ENCODE results near the gene COL6A6. TPM values are rescaled to one million over a fixed set of nuclear protein-coding genes. Genes with fewer than 3 reads are reported as not detected.

The COL6A6 gene
- total and polyA plus RNA-seq, 2 experiments from 2014 or later, result 0.15 to 1.1 TPM

GRCh38 chr3:130480736-130481135, 36.2 kb upstream of the COL6A6 start:
- Histone ChIP-seq H3K4me3 (no peak overlapping the region), H3K27ac (no peak overlapping the region), H3K9me3 (ENCODE audit: low read depth) (no peaks in the 10 kb centered on the region), H3K27me3 (peaks cover 4% of the 10 kb centered on the region), H3K36me3 (no peaks in the 10 kb centered on the region), H3K4me1 (ENCODE audit: low read depth) (no peaks in the 10 kb centered on the region)
- peak; percentile 41 to 82 for DNase-seq (ENCODE audit: low read depth in 1 of 2, low spot score in 1 of 2)
- TF ChIP-seq, protein P1, sequence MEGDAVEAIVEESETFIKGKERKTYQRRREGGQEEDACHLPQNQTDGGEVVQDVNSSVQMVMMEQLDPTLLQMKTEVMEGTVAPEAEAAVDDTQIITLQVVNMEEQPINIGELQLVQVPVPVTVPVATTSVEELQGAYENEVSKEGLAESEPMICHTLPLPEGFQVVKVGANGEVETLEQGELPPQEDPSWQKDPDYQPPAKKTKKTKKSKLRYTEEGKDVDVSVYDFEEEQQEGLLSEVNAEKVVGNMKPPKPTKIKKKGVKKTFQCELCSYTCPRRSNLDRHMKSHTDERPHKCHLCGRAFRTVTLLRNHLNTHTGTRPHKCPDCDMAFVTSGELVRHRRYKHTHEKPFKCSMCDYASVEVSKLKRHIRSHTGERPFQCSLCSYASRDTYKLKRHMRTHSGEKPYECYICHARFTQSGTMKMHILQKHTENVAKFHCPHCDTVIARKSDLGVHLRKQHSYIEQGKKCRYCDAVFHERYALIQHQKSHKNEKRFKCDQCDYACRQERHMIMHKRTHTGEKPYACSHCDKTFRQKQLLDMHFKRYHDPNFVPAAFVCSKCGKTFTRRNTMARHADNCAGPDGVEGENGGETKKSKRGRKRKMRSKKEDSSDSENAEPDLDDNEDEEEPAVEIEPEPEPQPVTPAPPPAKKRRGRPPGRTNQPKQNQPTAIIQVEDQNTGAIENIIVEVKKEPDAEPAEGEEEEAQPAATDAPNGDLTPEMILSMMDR (IDR thresholded peaks at IDR 0.05; ENCODE audit: low read depth, low read length), result peak; percentile 66

- Histone ChIP-seq H3K36me3 (no peaks in the 10 kb centered on the region), H3K9me3 (ENCODE audit: low read depth) (no peaks in the 10 kb centered on the region), H3K4me3 (no peak overlapping the region), H3K27me3 (peaks cover 17% of the 10 kb centered on the region), H3K4me1 (ENCODE audit: low read depth) (no peaks in the 10 kb centered on the region), H3K27ac (no peak overlapping the region)
- TF ChIP-seq, protein P1 (IDR thresholded peaks at IDR 0.05; ENCODE audit: low read depth, low read length), result no peak
- peak in 1 of 2 donors; percentile 22 for DNase-seq (ENCODE audit: low read depth in 1 of 2, low spot score in 1 of 2)
Observed at GRCh38 chr3:130488288-130488687, 28.7 kb upstream of the COL6A6 start.

GRCh38 chr3:130488769-130489450, 28.1 kb upstream of the COL6A6 start:
- H3K4me3 ChIP-seq, result no peak overlapping the region
- H3K27me3 ChIP-seq, result peaks cover 17% of the 10 kb centered on the region
- H3K9me3 ChIP-seq (ENCODE audit: low read depth), result no peaks in the 10 kb centered on the region
- H3K27ac ChIP-seq, result no peak overlapping the region
- H3K36me3 ChIP-seq, result no peaks in the 10 kb centered on the region
- TF ChIP-seq, protein P1 (IDR thresholded peaks at IDR 0.05; ENCODE audit: low read depth, low read length), result no peak
- DNase-seq (ENCODE audit: low read depth in 1 of 2, low spot score in 1 of 2), result no peak
- H3K4me1 ChIP-seq (ENCODE audit: low read depth), result no peaks in the 10 kb centered on the region

DNA sequence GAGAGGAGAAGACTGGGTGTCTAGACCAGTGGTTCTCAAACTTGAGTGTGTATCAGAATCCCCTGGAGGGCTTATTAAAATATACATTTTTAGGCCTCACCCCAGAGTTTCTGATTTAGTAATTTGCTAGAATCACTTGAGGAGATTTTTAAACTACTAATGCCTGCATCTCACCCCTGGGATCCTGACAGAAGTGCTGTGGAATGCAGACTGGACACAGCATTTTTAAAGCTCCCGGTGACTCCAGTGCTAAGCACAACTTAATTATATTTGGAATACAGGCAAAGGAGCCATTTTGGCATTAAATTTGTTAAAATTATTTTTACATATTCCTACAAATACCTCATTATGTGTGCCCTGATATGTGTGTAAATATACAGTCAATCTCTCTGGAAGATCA, 26.7 kb upstream of the COL6A6 start:
- TF ChIP-seq, protein P1 (IDR thresholded peaks at IDR 0.05; ENCODE audit: low read depth, low read length), result no peak
- H3K4me1 ChIP-seq (ENCODE audit: low read depth), result no peaks in the 10 kb centered on the region
- no peak overlapping the region for H3K4me3 ChIP-seq
- peaks cover 15% of the 10 kb centered on the region for H3K27me3 ChIP-seq
- H3K9me3 ChIP-seq (ENCODE audit: low read depth), result no peaks in the 10 kb centered on the region
- H3K27ac ChIP-seq, result no peak overlapping the region
- H3K36me3 ChIP-seq, result no peaks in the 10 kb centered on the region
- peak in 1 of 2 donors; percentile 19 for DNase-seq (ENCODE audit: low read depth in 1 of 2, low spot score in 1 of 2)

- Histone ChIP-seq H3K27me3 (peaks cover 13% of the 10 kb centered on the region), H3K27ac (no peak overlapping the region)
- no peak for DNase-seq (ENCODE audit: low read depth in 1 of 2, low spot score in 1 of 2)
Observed at GRCh38 chr3:130491431-130491830, 25.5 kb upstream of the COL6A6 start.

More at GRCh38 chr3:130491431-130491830, 25.5 kb upstream of the COL6A6 start:
- Histone ChIP-seq H3K4me1 (ENCODE audit: low read depth) (no peaks in the 10 kb centered on the region), H3K36me3 (no peaks in the 10 kb centered on the region), H3K4me3 (no peak overlapping the region), H3K9me3 (ENCODE audit: low read depth) (no peaks in the 10 kb centered on the region)
- TF ChIP-seq, protein P1 (IDR thresholded peaks at IDR 0.05; ENCODE audit: low read depth, low read length), result no peak
